HG03439 (cell line): ENCODE data around the gene PRLHR.

Source experiments
- ATAC-seq: cut with Tn5 transposase; IDR thresholded peaks from one replicate; pipeline ENCODE4 v1.9.1; 2021; ENCODE audit warnings: mild to moderate bottlenecking, moderate library complexity; ENCODE audit not compliant: unreplicated experiment

Gene PRLHR

GRCh38 chr10:118564114-118564513 is 31.3 kb downstream of the PRLHR start:
- ATAC-seq, result no peak

DNA sequence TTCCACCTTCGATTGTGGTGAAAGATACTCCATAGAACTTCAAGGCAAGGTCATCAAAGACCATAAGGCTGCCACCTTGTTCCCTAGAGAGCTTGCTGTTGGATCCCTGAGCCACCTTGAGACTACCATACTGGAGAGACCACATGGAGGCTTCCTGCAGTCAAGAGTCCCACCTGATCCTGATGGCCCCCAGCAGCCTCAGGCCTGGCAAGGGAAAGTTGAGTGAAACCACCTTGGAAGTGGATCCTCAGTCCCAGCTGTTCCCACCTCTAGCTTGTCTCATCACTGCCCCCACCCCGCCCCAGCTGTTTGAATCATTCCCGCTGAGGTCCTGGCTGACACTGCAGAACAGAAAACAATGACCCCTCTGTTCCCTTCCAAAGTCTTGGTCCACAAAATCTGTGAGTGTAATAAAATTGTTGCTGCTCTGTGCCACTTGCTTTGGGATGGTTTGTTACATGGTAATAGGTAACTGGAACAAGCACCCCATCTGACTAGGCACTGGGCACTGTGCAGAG is 32.0 kb downstream of the PRLHR start:
- no peak for ATAC-seq

GRCh38 chr10:118562851-118563250 is 32.6 kb downstream of the PRLHR start:
- ATAC-seq, result no peak

- no peak for ATAC-seq
These were observed 37.5 kb downstream of the PRLHR start for GRCh38 chr10:118557946-118558345.

DNA sequence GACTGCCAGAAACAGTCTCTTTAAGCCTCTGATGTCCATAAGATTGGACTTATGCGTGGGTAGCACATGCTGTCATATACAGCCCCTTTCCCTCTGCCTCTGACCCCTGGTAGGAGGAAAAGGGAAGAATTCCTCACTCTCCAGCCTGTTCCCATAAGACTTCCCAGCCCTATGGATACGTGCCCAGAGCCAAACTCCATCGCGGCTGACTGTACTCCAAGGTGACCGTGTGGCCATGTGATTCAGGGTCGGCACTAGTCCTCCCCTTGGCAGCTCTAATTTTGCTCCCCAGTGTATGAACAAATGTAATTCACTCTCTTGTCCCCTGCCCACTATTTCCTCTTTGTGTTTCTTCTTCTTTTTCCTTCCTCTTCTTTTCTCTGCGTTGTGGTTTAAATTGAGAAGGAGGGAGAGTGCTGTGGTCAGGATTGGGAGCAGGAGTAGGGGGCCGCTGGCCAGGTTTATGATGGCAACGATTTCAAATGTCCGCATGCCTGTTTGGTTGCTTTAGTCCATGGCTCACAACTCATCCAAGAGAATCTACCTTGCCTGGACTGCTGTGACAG is 43.8 kb downstream of the PRLHR start:
- ATAC-seq, result no peak

DNA sequence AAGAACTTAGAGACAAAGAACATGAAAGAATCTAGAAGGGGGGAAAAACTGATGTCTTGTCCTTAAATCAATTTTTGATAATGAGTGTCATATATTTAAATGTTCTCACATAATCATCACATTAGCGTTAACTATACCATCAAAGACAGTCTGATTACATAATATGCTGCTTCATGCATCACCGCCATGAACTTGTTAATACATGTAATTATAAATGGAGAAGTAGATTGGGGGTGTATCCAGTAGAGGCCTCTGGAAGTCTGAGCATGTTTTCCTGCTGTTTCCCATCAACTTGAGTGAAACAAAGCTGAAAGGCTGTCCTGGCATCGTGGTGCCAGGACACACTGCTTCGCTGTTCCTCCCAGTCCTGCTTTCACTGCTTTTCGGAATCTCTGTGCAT is 48.2 kb downstream of the PRLHR start:
- no peak for ATAC-seq

- ATAC-seq, result no peak
These were observed 49.0 kb downstream of the PRLHR start for GRCh38 chr10:118546479-118546878.

GRCh38 chr10:118545381-118545780 is 50.1 kb downstream of the PRLHR start:
- ATAC-seq, result no peak

- ATAC-seq, result no peak
These were observed 51.0 kb downstream of the PRLHR start for GRCh38 chr10:118544401-118544948.

DNA sequence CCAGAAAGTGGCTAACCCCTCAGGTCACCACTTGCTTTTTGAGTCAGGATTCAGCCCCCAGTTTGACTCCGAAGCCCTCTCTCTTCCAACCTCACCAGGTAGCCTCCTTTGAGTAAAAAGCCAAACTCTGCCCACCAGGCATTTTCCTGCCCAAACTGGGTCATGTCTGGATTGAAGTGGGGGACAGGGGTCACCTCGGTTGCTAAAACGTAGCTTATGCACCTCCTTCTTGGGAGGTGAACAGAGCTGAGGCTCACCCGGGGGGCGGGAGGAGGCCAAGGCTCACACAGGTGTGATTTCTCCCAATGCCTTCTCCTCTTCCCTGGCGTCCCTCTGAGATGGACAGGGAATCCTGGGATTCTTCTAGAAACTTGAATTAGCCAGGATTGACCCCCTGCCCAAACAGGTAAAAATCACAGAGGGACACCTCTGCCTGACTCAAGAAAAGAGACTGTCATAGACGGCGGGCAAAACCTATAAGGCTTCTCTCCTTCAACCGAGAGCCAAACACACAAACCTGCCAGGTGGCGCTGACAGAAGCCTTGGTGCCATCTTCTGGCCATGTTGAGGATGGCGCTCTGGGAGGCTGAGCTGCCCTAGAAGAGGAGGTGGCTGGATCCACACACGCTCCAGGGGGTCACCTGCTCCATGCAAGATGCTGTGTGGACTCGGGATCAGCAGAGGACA is 51.6 kb downstream of the PRLHR start:
- no peak for ATAC-seq

DNA sequence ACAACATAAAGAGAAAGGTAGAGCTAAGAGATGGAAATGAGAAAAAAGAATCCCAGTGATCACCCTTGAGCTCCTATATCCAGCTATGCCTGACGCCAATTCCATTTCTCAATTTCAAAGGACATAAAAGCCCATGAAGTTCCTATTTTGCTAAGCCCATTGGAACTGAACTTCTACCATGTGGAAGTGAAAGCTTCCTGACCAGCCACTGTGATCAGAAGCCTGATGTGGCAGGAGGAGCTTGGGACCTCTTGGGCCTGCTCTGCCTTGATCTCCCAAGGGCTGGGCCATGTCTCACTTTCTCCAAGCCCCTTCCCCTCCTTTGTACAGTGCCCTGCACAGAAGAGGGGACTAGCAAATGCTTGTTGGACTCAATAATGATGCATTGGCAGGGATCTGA is 52.7 kb downstream of the PRLHR start:
- ATAC-seq, result no peak

- no peak for ATAC-seq
These were observed 53.2 kb downstream of the PRLHR start for GRCh38 chr10:118542205-118542604.

DNA sequence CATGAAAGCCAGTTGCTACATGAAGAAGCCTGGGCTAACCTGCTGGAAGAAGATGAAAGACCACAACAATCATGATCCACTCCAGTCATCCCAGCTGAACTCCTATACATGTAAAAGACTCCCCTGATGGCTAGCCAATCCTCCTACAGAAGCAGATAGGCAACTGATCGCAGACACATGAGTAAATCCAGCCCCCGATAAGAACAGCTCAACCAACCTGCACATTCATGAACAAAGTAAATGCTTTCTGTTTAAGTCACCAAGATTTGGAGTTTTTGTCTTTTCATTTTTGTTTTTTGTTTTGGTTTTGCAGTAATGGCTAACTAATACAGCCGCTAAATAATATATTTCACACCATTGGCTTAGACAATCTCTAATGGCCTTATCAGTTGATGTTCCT is 53.7 kb downstream of the PRLHR start:
- ATAC-seq, result no peak
